Right renal cortex interstitium (tissue), 3 donors: ENCODE measurements around the gene GAB2. TPM values are rescaled to one million over a fixed set of nuclear protein-coding genes. Genes with fewer than 3 reads are reported as not detected.
"Not testable (repeated sequence)": the region's sequence is repeated elsewhere in the genome, so short reads cannot be mapped to it uniquely, and the experiment has no call there.

Source experiments
- DNase-seq, 3 donors: peaks; one replicate each; pipeline ENCODE4 v3.0.0-alpha.2; 2013; ENCODE audit warnings: low read depth in 3 of 3, low spot score in 2 of 3
- polyA plus RNA-seq, 3 donors: library from polyadenylated mRNA; unstranded; fragments of 120-200 nt; gene quantifications; one replicate each; pipeline ENCODE4 v1.2.1, GENCODE V29; 2013; ENCODE audit not compliant: insufficient read length in 3 of 3

GAB2 gene, protein sequence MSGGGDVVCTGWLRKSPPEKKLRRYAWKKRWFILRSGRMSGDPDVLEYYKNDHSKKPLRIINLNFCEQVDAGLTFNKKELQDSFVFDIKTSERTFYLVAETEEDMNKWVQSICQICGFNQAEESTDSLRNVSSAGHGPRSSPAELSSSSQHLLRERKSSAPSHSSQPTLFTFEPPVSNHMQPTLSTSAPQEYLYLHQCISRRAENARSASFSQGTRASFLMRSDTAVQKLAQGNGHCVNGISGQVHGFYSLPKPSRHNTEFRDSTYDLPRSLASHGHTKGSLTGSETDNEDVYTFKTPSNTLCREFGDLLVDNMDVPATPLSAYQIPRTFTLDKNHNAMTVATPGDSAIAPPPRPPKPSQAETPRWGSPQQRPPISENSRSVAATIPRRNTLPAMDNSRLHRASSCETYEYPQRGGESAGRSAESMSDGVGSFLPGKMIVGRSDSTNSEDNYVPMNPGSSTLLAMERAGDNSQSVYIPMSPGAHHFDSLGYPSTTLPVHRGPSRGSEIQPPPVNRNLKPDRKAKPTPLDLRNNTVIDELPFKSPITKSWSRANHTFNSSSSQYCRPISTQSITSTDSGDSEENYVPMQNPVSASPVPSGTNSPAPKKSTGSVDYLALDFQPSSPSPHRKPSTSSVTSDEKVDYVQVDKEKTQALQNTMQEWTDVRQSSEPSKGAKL
- 10 to 100 TPM; 16.8 to 20.7 (median 17.0) TPM for polyA plus RNA-seq

- no peak for DNase-seq
Observed at GRCh38 chr11:78417175-78417887, at the start of gene GAB2. GAB2 (minus strand) TSS chr11:78417820; CDS start chr11:78417720, 100 bp downstream.

DNA sequence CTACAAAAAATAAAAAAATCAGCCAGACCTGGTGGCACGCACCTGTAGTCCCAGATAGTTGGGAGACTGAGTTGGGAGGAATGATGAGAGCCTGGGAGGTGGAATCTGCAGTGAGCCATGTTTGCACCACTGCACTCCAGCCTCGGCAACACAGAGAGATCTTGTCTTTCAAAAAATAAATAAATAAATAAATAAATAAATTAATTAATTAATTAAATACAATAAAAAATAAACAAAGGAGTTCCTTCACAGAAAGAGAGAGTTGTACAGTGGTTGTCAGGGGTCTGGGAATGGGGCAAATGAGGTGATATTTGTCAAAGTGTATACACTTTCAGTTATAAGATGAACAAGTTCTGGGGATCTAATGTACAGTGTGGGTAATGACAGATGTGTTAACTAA lies 49.8 kb upstream of the GAB2 start:
- DNase-seq, result no peak

- DNase-seq, result no peak
Observed at GRCh38 chr11:78465169-78465942, 47.7 kb upstream of the GAB2 start.

DNA sequence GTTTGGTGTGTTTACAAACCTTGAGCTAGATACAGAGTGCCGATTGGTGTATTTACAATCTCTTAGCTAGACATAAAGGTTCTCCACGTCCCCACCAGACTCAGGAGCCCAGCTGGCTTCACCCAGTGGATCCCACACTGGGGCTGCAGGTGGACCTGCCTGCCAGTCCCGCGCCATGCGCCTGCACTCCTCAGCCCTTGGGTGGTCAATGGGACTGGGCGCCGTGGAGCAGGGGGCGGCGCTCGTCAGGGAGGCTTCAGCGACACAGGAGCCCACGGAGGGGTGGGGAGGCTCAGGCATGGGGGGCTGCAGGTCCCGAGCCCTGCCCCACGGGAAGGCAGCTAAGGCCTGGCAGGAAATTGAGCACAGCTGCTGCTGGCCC lies 47.2 kb upstream of the GAB2 start:
- not testable (repeated sequence) for DNase-seq

- no peak for DNase-seq
Observed at GRCh38 chr11:78460471-78460870, 42.9 kb upstream of the GAB2 start.

DNA sequence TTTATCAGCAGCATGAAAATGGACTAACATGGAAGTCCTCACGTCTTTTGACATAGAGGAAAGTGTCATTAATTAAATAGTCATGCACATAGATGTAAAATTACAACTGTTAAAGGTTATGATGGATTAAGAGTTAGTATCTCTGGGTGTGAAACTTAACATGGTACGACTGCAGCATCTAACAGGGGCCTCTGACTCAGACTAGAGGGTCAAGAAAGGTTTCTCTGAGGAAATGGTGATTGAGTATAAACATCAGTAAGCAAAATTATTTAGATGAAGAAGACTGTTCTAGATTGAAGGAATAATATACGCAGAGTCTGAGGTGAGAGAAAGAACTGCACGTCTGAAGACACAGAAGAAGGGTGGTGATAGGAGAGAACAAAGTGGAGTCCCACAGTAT lies 42.1 kb upstream of the GAB2 start:
- no peak for DNase-seq

DNA sequence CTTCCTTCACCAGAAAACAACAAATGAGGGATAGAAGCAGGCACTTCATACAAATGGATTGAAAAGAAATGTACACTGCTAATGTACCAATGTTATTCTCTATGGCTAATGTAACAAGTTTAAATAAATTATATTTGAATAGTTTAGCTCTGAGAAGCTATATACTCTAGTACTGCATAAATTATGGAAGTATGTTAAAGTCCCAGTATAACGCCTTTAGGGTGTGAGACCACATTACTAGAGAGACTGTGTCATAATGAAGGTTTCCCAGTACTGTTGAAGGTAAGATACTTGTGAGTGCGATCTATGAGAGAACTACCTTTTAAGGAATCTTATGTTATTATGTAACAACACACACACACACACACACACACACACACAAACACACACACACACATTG lies 39.8 kb upstream of the GAB2 start:
- DNase-seq, result no peak

GRCh38 chr11:78453140-78453935 lies 35.7 kb upstream of the GAB2 start:
- DNase-seq, result no peak

GRCh38 chr11:78451371-78452150 lies 33.9 kb upstream of the GAB2 start:
- no peak for DNase-seq

DNA sequence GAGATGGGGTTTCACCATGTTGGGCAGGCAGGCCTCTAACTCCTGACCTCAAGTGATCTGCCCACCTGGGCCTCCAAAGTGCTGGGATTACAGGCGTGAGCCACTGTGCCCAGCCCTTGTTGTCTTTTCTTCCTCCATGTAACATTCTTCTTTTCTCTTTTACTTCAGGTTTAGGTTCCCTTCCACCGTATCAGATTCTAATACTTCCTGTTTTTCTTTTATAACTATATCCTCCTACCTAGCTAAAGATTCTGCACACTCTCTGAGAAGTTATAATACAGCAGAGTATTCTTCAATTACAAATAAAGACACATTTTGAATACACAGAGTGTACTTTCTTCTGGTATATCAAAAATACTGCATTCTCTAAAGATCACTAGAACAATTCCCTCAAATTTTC lies 33.2 kb upstream of the GAB2 start:
- DNase-seq, result no peak

GRCh38 chr11:78449866-78450265 lies 32.2 kb upstream of the GAB2 start:
- no peak for DNase-seq

DNA sequence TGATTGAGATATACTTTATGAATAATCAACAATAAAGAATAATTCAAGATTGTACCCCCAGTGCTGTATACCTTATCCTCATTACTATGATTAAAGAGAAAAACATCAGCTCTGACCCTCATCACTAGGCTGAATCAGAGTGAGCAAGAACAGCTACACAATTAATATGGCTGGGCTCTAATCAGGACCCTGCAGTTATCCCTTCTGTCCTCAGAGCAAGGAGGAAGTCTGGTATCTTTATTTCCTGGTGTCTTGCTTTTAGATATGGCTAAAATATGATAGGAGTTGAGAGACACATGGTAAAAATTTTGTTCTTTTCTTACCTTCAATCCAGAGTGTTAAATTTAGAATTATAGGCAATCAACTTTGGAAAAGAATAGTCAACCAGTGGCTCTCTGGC lies 28.6 kb upstream of the GAB2 start:
- DNase-seq, result no peak

GRCh38 chr11:78444726-78445125 lies 27.1 kb upstream of the GAB2 start:
- no peak for DNase-seq

DNA sequence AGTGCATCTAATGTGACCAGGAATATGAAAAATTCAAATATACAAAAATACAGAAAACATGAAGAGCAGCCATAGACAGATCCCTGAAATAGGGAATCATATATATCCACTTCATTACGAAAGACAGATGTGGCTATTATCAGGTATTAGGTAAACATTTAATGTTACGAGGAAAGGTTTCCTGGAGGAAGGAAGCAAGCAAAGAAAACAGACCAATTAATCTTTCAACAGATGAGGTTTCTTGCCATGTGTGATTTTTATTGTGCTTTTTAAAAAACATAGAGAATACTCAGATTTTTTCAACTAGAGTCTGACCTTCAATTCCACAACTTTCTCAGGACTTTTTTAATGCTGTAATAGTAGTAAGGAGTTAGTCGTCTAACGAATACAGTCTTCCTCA lies 24.3 kb upstream of the GAB2 start:
- DNase-seq, result no peak

- no peak for DNase-seq
Observed at GRCh38 chr11:78438298-78438975, 20.8 kb upstream of the GAB2 start.

- DNase-seq, result no peak
Observed at GRCh38 chr11:78432956-78433355, 15.3 kb upstream of the GAB2 start.

GRCh38 chr11:78432058-78432515 lies 14.5 kb upstream of the GAB2 start:
- DNase-seq, result no peak

GRCh38 chr11:78429660-78430059 lies 12.0 kb upstream of the GAB2 start:
- no peak for DNase-seq

DNA sequence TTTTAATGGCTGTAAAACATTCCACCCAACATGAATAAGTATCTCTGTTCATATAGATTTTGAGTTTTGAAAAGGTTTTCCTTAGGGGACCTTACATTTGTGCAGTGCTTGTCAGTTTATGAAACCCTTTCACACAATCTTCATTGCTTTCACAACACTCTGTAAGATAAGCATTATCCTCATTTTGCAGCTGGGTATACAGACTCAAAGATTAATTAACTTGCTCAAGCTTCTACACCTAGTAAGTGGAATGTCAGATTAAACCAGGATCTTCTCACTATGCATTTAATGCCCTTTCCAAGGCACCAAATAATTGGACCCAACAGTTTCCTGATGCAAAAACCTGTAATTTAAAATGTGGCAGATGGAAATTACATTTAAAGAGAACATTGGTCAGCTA lies 11.6 kb upstream of the GAB2 start:
- no peak for DNase-seq
